ENCODE data around the gene CACNG5. TPM values are rescaled to one million over a fixed set of nuclear protein-coding genes. Genes with fewer than 3 reads are reported as not detected.

The CACNG5 gene
- total RNA-seq, 3 donors from 2014 or later (not counting 1 experiment from before 2014, with no cell fraction given), result not detected

DNA sequence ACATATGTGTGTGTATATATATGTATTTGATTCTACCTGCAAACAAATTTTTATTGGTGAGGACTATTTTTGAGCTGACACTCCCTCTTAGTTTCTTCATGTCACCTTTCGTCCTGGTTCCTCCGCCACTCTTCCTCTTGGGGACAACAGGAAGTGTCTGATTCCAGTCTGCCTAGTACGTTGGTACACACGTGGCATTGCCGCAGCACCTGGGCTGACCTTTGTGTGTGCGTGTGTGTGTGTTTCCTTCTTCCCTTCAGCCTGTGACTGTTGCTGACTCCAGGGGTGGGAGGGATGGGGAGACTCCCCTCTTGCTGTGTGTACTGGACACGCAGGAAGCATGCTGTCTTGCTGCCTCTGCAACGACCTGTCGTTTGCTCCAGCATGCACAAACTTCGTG is 29.4 kb upstream of the CACNG5 start:
- no peak overlapping the region for H3K4me3 ChIP-seq (ENCODE audit: low read length)
- Mint-ChIP-seq H3K36me3 (no peaks in the 10 kb centered on the region), H3K4me3 (no peak overlapping the region), H3K27me3 (ENCODE audit: low read depth in 2 of 2) (peaks cover 0 to 2% of the 10 kb centered on the region in 2 donors), H3K9me3 (no peaks in the 10 kb centered on the region), H3K4me1 (peaks cover 6 to 20% of the 10 kb centered on the region in 2 donors), H3K27ac (no peak overlapping the region)
- ATAC-seq (no peak), DNase-seq (no peak)
- H3K4me1 ChIP-seq (ENCODE audit: control insufficient read depth, insufficient read depth, low read length), result peaks cover 8% of the 10 kb centered on the region
- TF ChIP-seq, protein P1, sequence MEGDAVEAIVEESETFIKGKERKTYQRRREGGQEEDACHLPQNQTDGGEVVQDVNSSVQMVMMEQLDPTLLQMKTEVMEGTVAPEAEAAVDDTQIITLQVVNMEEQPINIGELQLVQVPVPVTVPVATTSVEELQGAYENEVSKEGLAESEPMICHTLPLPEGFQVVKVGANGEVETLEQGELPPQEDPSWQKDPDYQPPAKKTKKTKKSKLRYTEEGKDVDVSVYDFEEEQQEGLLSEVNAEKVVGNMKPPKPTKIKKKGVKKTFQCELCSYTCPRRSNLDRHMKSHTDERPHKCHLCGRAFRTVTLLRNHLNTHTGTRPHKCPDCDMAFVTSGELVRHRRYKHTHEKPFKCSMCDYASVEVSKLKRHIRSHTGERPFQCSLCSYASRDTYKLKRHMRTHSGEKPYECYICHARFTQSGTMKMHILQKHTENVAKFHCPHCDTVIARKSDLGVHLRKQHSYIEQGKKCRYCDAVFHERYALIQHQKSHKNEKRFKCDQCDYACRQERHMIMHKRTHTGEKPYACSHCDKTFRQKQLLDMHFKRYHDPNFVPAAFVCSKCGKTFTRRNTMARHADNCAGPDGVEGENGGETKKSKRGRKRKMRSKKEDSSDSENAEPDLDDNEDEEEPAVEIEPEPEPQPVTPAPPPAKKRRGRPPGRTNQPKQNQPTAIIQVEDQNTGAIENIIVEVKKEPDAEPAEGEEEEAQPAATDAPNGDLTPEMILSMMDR (IDR thresholded peaks at IDR 0.05), result no peak
- intact Hi-C loops (cut with micrococcal nuclease), result no loop called here
- no peaks in the 10 kb centered on the region for H3K36me3 ChIP-seq (ENCODE audit: control insufficient read depth, insufficient read depth, low read length)
- WGBS (ENCODE audit: insufficient coverage), result 30% methylated on average over 10 of the region's 10 CpGs
- H3K27me3 ChIP-seq (ENCODE audit: control insufficient read depth, insufficient read depth, low read length), result no peaks in the 10 kb centered on the region
- H3K9me3 ChIP-seq (ENCODE audit: control insufficient read depth, insufficient read depth, low read length), result no peaks in the 10 kb centered on the region
- no peak overlapping the region for H3K27ac ChIP-seq (ENCODE audit: low read length)

GRCh38 chr17:66807182-66807581 is 27.7 kb upstream of the CACNG5 start:
- Histone ChIP-seq H3K4me3 (ENCODE audit: low read length) (no peak overlapping the region), H3K36me3 (ENCODE audit: control insufficient read depth, insufficient read depth, low read length) (no peaks in the 10 kb centered on the region), H3K4me1 (ENCODE audit: control insufficient read depth, insufficient read depth, low read length) (peaks cover 8% of the 10 kb centered on the region), H3K27me3 (ENCODE audit: control insufficient read depth, insufficient read depth, low read length) (no peaks in the 10 kb centered on the region), H3K27ac (ENCODE audit: low read length) (no peak overlapping the region), H3K9me3 (ENCODE audit: control insufficient read depth, insufficient read depth, low read length) (no peaks in the 10 kb centered on the region)
- Mint-ChIP-seq H3K4me3 (no peak overlapping the region), H3K36me3 (no peaks in the 10 kb centered on the region), H3K27ac (no peak overlapping the region), H3K9me3 (no peaks in the 10 kb centered on the region), H3K4me1 (peaks cover 6 to 16% of the 10 kb centered on the region in 2 donors), H3K27me3 (ENCODE audit: low read depth in 2 of 2) (peaks cover 0 to 2% of the 10 kb centered on the region in 2 donors)
- WGBS (ENCODE audit: insufficient coverage), result 69% methylated on average over 10 of the region's 10 CpGs
- DNase-seq (no peak), ATAC-seq (no peak)
- intact Hi-C loops (cut with micrococcal nuclease), result no loop called here
- TF ChIP-seq, protein P1 (IDR thresholded peaks at IDR 0.05), result no peak

GRCh38 chr17:66809408-66809807 is 25.5 kb upstream of the CACNG5 start:
- Mint-ChIP-seq H3K9me3 (no peaks in the 10 kb centered on the region), H3K27ac (no peak overlapping the region), H3K4me1 (peaks cover 6 to 16% of the 10 kb centered on the region in 2 donors)

More at GRCh38 chr17:66809408-66809807, 25.5 kb upstream of the CACNG5 start:
- TF ChIP-seq, protein P1 (IDR thresholded peaks at IDR 0.05), result no peak
- H3K4me3 Mint-ChIP-seq, result no peak overlapping the region
- H3K36me3 ChIP-seq (ENCODE audit: control insufficient read depth, insufficient read depth, low read length), result no peaks in the 10 kb centered on the region
- 86% methylated on average over 5 of the region's 5 CpGs for WGBS (ENCODE audit: insufficient coverage)
- no peak overlapping the region for H3K4me3 ChIP-seq (ENCODE audit: low read length)
- H3K36me3 Mint-ChIP-seq, result no peaks in the 10 kb centered on the region
- peaks cover 8% of the 10 kb centered on the region for H3K4me1 ChIP-seq (ENCODE audit: control insufficient read depth, insufficient read depth, low read length)
- intact Hi-C loops (cut with micrococcal nuclease), result no loop called here
- DNase-seq (no peak), ATAC-seq (no peak)
- no peaks in the 10 kb centered on the region for H3K27me3 ChIP-seq (ENCODE audit: control insufficient read depth, insufficient read depth, low read length)
- H3K27me3 Mint-ChIP-seq (ENCODE audit: low read depth in 2 of 2), result peaks cover 7 to 13% of the 10 kb centered on the region in 2 donors
- H3K27ac ChIP-seq (ENCODE audit: low read length), result no peak overlapping the region
- H3K9me3 ChIP-seq (ENCODE audit: control insufficient read depth, insufficient read depth, low read length), result no peaks in the 10 kb centered on the region

Data from natural killer cell (primary cell).